Muscle layer of colon (tissue), 2 donors: ENCODE results near the gene DGKD.

Source experiments
- H3K27ac ChIP-seq: one replicate; pipeline ENCODE4 v1.7.0; 2013; ENCODE audit warnings: low read depth, mild to moderate bottlenecking, low read length, moderate library complexity
- H3K27me3 ChIP-seq, 2 donors: one replicate each; pipeline ENCODE4 v1.7.0; 2013; ENCODE audit warnings: low read length in 2 of 2, mild to moderate bottlenecking in 2 of 2; ENCODE audit not compliant: insufficient read depth in 2 of 2, control insufficient read depth in 1 of 2
- H3K36me3 ChIP-seq: one replicate; pipeline ENCODE4 v1.7.0; 2013; ENCODE audit warnings: mild to moderate bottlenecking, low read length; ENCODE audit not compliant: insufficient read depth
- H3K4me1 ChIP-seq: one replicate; pipeline ENCODE4 v1.7.0; 2013; ENCODE audit warnings: mild to moderate bottlenecking, low read length; ENCODE audit not compliant: insufficient read depth
- H3K4me3 ChIP-seq, 2 donors: one replicate each; pipeline ENCODE4 v1.7.0; 2013; ENCODE audit warnings: low read length in 2 of 2, low read depth in 1 of 2, mild to moderate bottlenecking in 1 of 2, moderate library complexity in 1 of 2
- H3K9ac ChIP-seq: one replicate; pipeline ENCODE4 v1.7.0; 2013; ENCODE audit warnings: low read length
- H3K9me3 ChIP-seq: one replicate; pipeline ENCODE4 v1.7.0; 2013; ENCODE audit warnings: mild to moderate bottlenecking, low read length
- donor health status: abdominal sarcoma.
- donor health status: Adenocarcinoma of cecum.

DGKD gene

GRCh38 chr2:233435436-233436190, 81.3 kb downstream of the DGKD start:
- H3K4me1 ChIP-seq = no peaks in the 10 kb centered on the region
- no peak overlapping the region for H3K9ac ChIP-seq
- H3K4me3 ChIP-seq = no peak overlapping the region
- H3K27me3 ChIP-seq = no peaks in the 10 kb centered on the region
- no peak overlapping the region for H3K27ac ChIP-seq
- H3K36me3 ChIP-seq = peaks cover 27% of the 10 kb centered on the region
- no peaks in the 10 kb centered on the region for H3K9me3 ChIP-seq

GRCh38 chr2:233436191-233436581, 81.9 kb downstream of the DGKD start:
- no peaks in the 10 kb centered on the region for H3K9me3 ChIP-seq
- H3K27me3 ChIP-seq = no peaks in the 10 kb centered on the region
- H3K9ac ChIP-seq = no peak overlapping the region
- H3K27ac ChIP-seq = no peak overlapping the region
- no peaks in the 10 kb centered on the region for H3K4me1 ChIP-seq
- no peak overlapping the region for H3K4me3 ChIP-seq
- peaks cover 27% of the 10 kb centered on the region for H3K36me3 ChIP-seq

DNA sequence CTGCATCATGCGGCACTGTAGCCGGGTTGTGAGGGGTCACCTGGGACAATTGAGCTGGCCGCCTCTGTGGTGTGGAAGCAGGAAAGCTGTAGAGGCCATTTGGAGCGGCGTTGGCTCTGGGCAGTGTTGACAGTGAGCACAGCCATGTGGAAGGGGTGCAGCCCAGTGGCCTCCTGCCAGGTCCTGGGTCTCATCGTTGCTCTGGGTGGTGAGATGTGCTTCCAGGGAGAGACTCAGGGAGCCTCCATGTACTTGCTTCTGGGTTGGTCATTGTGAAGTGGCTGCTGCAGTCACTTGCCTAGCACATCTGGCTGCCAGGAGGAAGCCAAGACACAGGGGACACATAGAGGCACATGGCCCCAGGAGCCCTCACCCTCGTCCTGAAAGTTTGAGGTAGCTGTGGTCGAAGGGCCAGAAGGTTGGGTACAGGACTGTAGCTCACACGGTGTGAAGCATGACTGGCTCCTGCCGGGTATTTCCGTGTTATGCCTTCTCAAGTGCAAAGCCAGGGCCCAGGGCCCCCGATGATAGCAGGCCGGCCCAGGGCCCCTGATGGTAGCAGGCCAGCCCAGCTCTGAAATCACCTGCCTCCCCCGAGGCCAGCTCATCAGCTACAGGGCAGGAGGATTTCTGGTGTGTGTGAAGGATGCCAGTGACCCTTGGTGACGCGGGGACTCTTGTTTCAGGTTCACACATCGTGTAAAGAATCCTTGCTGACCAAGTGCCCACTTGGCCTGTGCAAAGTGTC, 82.6 kb downstream of the DGKD start:
- Histone ChIP-seq H3K36me3 (peaks cover 27% of the 10 kb centered on the region), H3K4me1 (no peaks in the 10 kb centered on the region), H3K4me3 (no peak overlapping the region), H3K9me3 (no peaks in the 10 kb centered on the region), H3K27me3 (no peaks in the 10 kb centered on the region), H3K9ac (no peak overlapping the region), H3K27ac (no peak overlapping the region)

GRCh38 chr2:233437439-233437955, 83.2 kb downstream of the DGKD start:
- Histone ChIP-seq H3K27ac (no peak overlapping the region), H3K36me3 (peaks cover 27% of the 10 kb centered on the region), H3K9me3 (no peaks in the 10 kb centered on the region), H3K9ac (no peak overlapping the region), H3K27me3 (no peaks in the 10 kb centered on the region), H3K4me3 (no peak overlapping the region), H3K4me1 (no peaks in the 10 kb centered on the region)

GRCh38 chr2:233438573-233439147, 84.4 kb downstream of the DGKD start:
- Histone ChIP-seq H3K9ac (no peak overlapping the region), H3K9me3 (no peaks in the 10 kb centered on the region), H3K27me3 (no peaks in the 10 kb centered on the region), H3K4me1 (peaks cover 6% of the 10 kb centered on the region), H3K27ac (no peak overlapping the region), H3K36me3 (peaks cover 27% of the 10 kb centered on the region), H3K4me3 (no peak overlapping the region)

DNA sequence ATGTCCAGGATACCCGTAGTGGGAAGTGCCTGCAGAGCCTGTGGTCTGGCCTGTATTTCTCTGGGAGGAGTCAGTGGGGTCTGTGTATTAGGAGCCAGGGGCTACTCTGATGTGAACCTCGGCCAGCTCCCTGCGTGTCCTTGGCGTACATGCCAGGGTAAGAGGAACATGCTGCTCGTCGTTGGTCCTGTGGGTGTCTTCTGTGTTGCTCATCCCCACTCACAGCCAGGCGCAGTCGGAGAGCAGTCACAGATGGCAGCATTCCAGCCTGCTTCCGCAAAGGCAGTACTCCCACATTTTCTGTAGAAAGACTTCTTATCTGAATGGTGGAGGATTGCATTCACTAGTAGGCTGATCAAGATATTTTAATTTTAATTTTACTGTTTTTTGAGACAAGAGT, 84.9 kb downstream of the DGKD start:
- Histone ChIP-seq H3K27ac (no peak overlapping the region), H3K9ac (no peak overlapping the region), H3K9me3 (no peaks in the 10 kb centered on the region), H3K27me3 (no peaks in the 10 kb centered on the region), H3K4me1 (peaks cover 6% of the 10 kb centered on the region), H3K36me3 (peaks cover 32% of the 10 kb centered on the region), H3K4me3 (no peak overlapping the region)

- Histone ChIP-seq H3K9me3 (no peaks in the 10 kb centered on the region), H3K36me3 (peaks cover 41% of the 10 kb centered on the region), H3K9ac (no peak overlapping the region), H3K4me3 (no peak overlapping the region), H3K4me1 (peaks cover 6% of the 10 kb centered on the region), H3K27me3 (no peaks in the 10 kb centered on the region), H3K27ac (no peak overlapping the region)
These were observed 86.0 kb downstream of the DGKD start for GRCh38 chr2:233440314-233440713.

DNA sequence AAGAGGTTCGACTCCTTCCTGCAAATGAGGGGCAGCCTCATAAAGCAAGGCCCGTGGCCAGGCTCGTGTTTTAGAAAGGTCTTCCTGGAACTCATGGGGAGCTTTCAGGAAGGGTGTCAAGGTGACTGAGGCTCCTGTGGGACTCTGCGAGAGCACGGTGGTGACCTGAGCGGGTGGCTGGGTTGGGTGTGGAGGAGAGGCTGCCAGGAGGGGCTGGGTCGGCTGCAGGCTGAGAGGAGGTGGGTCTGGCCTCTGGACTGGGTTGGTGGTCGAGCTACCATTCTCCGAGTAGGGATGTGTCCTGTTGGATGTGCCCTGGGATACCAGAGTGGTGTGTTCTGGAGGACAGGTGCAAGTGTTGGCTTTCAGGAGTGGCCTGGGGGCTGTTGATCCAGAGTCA, 86.4 kb downstream of the DGKD start:
- Histone ChIP-seq H3K27me3 (no peaks in the 10 kb centered on the region), H3K9me3 (no peaks in the 10 kb centered on the region), H3K9ac (no peak overlapping the region), H3K36me3 (peaks cover 39% of the 10 kb centered on the region), H3K4me3 (no peak overlapping the region), H3K4me1 (peaks cover 6% of the 10 kb centered on the region), H3K27ac (no peak overlapping the region)

DNA sequence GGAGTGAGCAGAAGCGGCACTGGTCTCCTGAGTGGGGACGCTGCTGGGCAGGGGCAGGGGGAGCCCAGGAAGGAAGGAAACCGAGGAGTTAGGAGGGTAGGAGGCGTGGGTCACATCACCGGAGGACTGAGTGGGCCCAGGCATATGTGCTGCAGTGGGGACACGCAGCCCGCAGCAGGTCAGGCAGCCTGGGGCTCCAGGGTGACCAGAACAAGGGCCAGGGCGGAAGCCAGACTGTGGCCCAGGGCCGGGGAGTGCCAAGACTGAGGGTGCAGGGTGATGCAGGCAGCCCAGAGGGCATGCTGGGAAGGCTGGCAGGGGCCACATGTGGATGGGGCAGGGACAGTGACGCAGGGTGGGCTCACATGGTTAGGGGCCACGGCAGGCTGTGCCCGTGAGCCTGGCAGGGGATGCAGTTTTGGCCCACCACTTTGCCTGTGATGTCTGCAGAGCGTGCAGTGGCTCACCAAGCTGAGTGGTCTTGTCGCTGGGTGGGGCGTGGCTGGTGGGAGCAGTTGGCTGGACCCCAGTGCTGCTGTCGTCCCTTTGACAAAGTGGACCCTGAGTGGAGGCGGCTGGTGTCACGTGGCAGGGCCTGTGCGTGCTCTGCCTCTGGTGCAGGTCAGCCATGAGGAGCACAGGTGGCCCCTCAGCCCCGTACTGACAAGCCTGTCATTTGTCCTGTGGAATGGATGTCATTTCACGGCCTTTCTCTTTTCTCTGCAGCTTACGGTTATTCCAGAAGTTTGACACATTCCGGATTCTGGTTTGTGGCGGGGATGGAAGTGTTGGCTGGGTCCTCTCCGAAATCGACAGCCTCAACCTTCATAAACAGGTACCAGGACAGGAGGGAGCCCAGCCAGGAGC, 87.1 kb downstream of the DGKD start:
- no peaks in the 10 kb centered on the region for H3K27me3 ChIP-seq
- H3K4me3 ChIP-seq = no peak overlapping the region
- peaks cover 38% of the 10 kb centered on the region for H3K36me3 ChIP-seq
- no peaks in the 10 kb centered on the region for H3K9me3 ChIP-seq
- peaks cover 6% of the 10 kb centered on the region for H3K4me1 ChIP-seq
- H3K27ac ChIP-seq = no peak overlapping the region
- H3K9ac ChIP-seq = no peak overlapping the region

- no peak overlapping the region for H3K9ac ChIP-seq
- no peaks in the 10 kb centered on the region for H3K27me3 ChIP-seq
- H3K36me3 ChIP-seq = peaks cover 34% of the 10 kb centered on the region
- peaks cover 6% of the 10 kb centered on the region for H3K4me1 ChIP-seq
- no peak overlapping the region for H3K27ac ChIP-seq
- H3K9me3 ChIP-seq = no peaks in the 10 kb centered on the region
- no peak overlapping the region for H3K4me3 ChIP-seq
These were observed 87.7 kb downstream of the DGKD start for GRCh38 chr2:233442028-233442310.
